ENCODE measurements around the gene LPO.
A peak's percentile ranks its signal among the peaks of the same experiment; 100 is the strongest.

LPO gene

GRCh38 chr17:58235821-58236220, 2.6 kb upstream of the LPO start:
- CTCF ChIA-PET: interaction anchor here (1.8 to 2.9 kb wide), 2 partner anchors 13 to 36 kb away, joined by 7 to 18 read pairs; no protein-coding TSS in a partner anchor
- Mint-ChIP-seq H3K9me3 (no peaks in the 10 kb centered on the region), H3K27me3 (peaks cover 70% of the 10 kb centered on the region), H3K27ac (no peak overlapping the region), H3K4me3 (no peak overlapping the region), H3K4me1 (peaks cover 2% of the 10 kb centered on the region), H3K36me3 (no peaks in the 10 kb centered on the region)
- no peak for DNase-seq

GRCh38 chr17:58236394-58236793, 2.0 kb upstream of the LPO start:
- Mint-ChIP-seq H3K27ac (no peak overlapping the region), H3K36me3 (no peaks in the 10 kb centered on the region), H3K4me1 (peaks cover 2% of the 10 kb centered on the region), H3K4me3 (no peak overlapping the region), H3K9me3 (no peaks in the 10 kb centered on the region), H3K27me3 (peaks cover 75% of the 10 kb centered on the region)
- CTCF ChIA-PET: interaction anchor here (1.8 to 2.9 kb wide), 2 partner anchors 13 to 36 kb away, joined by 7 to 18 read pairs; no protein-coding TSS in a partner anchor
- DNase-seq: no peak

GRCh38 chr17:58239987-58240386, 1.6 kb downstream of the LPO start:
- no peak overlapping the region for H3K27ac Mint-ChIP-seq
- H3K4me3 Mint-ChIP-seq: no peak overlapping the region
- no peaks in the 10 kb centered on the region for H3K9me3 Mint-ChIP-seq
- H3K27me3 Mint-ChIP-seq: peaks cover 84% of the 10 kb centered on the region
- H3K4me1 Mint-ChIP-seq: peaks cover 3% of the 10 kb centered on the region
- DNase-seq: no peak
- no peaks in the 10 kb centered on the region for H3K36me3 Mint-ChIP-seq
- CTCF ChIA-PET: no interaction called here

- CTCF ChIA-PET: interaction anchor here (1.0 to 1.2 kb wide), 3 partner anchors 7 to 13 kb away, joined by 3 to 5 read pairs (median 3); no protein-coding TSS in a partner anchor
- no peak for DNase-seq
- H3K4me1 Mint-ChIP-seq: peaks cover 3% of the 10 kb centered on the region
- peaks cover 83% of the 10 kb centered on the region for H3K27me3 Mint-ChIP-seq
- no peaks in the 10 kb centered on the region for H3K9me3 Mint-ChIP-seq
- H3K4me3 Mint-ChIP-seq: no peak overlapping the region
- no peaks in the 10 kb centered on the region for H3K36me3 Mint-ChIP-seq
- H3K27ac Mint-ChIP-seq: no peak overlapping the region
These were observed 3.9 kb downstream of the LPO start for GRCh38 chr17:58242171-58242784.

GRCh38 chr17:58244963-58245362, 6.6 kb downstream of the LPO start:
- Mint-ChIP-seq H3K9me3 (no peaks in the 10 kb centered on the region), H3K27me3 (peaks cover 92% of the 10 kb centered on the region), H3K27ac (no peak overlapping the region), H3K4me3 (no peak overlapping the region), H3K36me3 (no peaks in the 10 kb centered on the region), H3K4me1 (peaks cover 25% of the 10 kb centered on the region)
- CTCF ChIA-PET: no interaction called here
- DNase-seq: no peak

GRCh38 chr17:58245428-58246103, 7.2 kb downstream of the LPO start:
- H3K36me3 Mint-ChIP-seq: no peaks in the 10 kb centered on the region
- H3K27me3 Mint-ChIP-seq: peaks cover 92% of the 10 kb centered on the region

GRCh38 chr17:58246104-58246740, 7.8 kb downstream of the LPO start:
- Mint-ChIP-seq H3K9me3 (no peaks in the 10 kb centered on the region), H3K27ac (no peak overlapping the region), H3K27me3 (peaks cover 92% of the 10 kb centered on the region), H3K36me3 (no peaks in the 10 kb centered on the region), H3K4me1 (peaks cover 29% of the 10 kb centered on the region), H3K4me3 (no peak overlapping the region)
- no peak for DNase-seq
- CTCF ChIA-PET: interaction anchor here (1.0 kb wide), 1 partner anchor 46 kb away, joined by 3 read pairs; no protein-coding TSS in a partner anchor

More at GRCh38 chr17:58245428-58246103, 7.2 kb downstream of the LPO start:
- H3K4me3 Mint-ChIP-seq: no peak overlapping the region
- no peak for DNase-seq
- H3K9me3 Mint-ChIP-seq: no peaks in the 10 kb centered on the region
- no peak overlapping the region for H3K27ac Mint-ChIP-seq
- CTCF ChIA-PET: no interaction called here
- peaks cover 29% of the 10 kb centered on the region for H3K4me1 Mint-ChIP-seq

GRCh38 chr17:58246781-58247180, 8.4 kb downstream of the LPO start:
- CTCF ChIA-PET: interaction anchor here (1.0 kb wide), 1 partner anchor 47 kb away, joined by 3 read pairs; no protein-coding TSS in a partner anchor

GRCh38 chr17:58247511-58248363, 9.4 kb downstream of the LPO start:
- no peaks in the 10 kb centered on the region for H3K36me3 Mint-ChIP-seq
- H3K27ac Mint-ChIP-seq: no peak overlapping the region
- H3K9me3 Mint-ChIP-seq: no peaks in the 10 kb centered on the region
- CTCF ChIA-PET: interaction anchor here (1.1 to 3.3 kb wide), 3 partner anchors 12 to 203 kb away, joined by 3 to 18 read pairs (median 5); partner anchors contain the start of gene RNF43
- H3K27me3 Mint-ChIP-seq: peaks cover 92% of the 10 kb centered on the region
- no peak overlapping the region for H3K4me3 Mint-ChIP-seq
- no peak for DNase-seq
- peaks cover 29% of the 10 kb centered on the region for H3K4me1 Mint-ChIP-seq

More at GRCh38 chr17:58246781-58247180, 8.4 kb downstream of the LPO start:
- Mint-ChIP-seq H3K4me1 (peaks cover 29% of the 10 kb centered on the region), H3K4me3 (no peak overlapping the region), H3K27ac (no peak overlapping the region), H3K9me3 (no peaks in the 10 kb centered on the region), H3K36me3 (no peaks in the 10 kb centered on the region), H3K27me3 (peaks cover 92% of the 10 kb centered on the region)
- DNase-seq: no peak

GRCh38 chr17:58248955-58249269, 10.5 kb downstream of the LPO start:
- no peak overlapping the region for H3K27ac Mint-ChIP-seq
- CTCF ChIA-PET: interaction anchor here (0.8 to 3.3 kb wide), 11 partner anchors 13 to 258 kb away, joined by 3 to 18 read pairs (median 6); partner anchors contain the start of genes HSF5, RNF43 and SUPT4H1

GRCh38 chr17:58249270-58250133, 11.1 kb downstream of the LPO start:
- CTCF ChIA-PET: interaction anchor here (0.7 to 3.3 kb wide), 22 partner anchors 8 to 695 kb away, joined by 3 to 18 read pairs (median 4); partner anchors contain the start of genes HSF5, RNF43 and SUPT4H1
- H3K4me1 Mint-ChIP-seq: peaks cover 26% of the 10 kb centered on the region
- no peaks in the 10 kb centered on the region for H3K36me3 Mint-ChIP-seq
- H3K9me3 Mint-ChIP-seq: no peaks in the 10 kb centered on the region
- peak overlapping the region; percentile 64 for H3K4me3 Mint-ChIP-seq
- H3K27me3 Mint-ChIP-seq: peaks cover 84% of the 10 kb centered on the region
- no peak overlapping the region for H3K27ac Mint-ChIP-seq
- DNase-seq: peak; percentile 79

More at GRCh38 chr17:58248955-58249269, 10.5 kb downstream of the LPO start:
- Mint-ChIP-seq H3K4me1 (peaks cover 28% of the 10 kb centered on the region), H3K9me3 (no peaks in the 10 kb centered on the region), H3K27me3 (peaks cover 86% of the 10 kb centered on the region), H3K4me3 (peak overlapping the region; percentile 6), H3K36me3 (no peaks in the 10 kb centered on the region)
- no peak for DNase-seq

- Mint-ChIP-seq H3K27ac (no peak overlapping the region), H3K4me3 (peak overlapping the region; percentile 64), H3K4me1 (peaks cover 27% of the 10 kb centered on the region), H3K27me3 (peaks cover 84% of the 10 kb centered on the region), H3K9me3 (no peaks in the 10 kb centered on the region), H3K36me3 (no peaks in the 10 kb centered on the region)
- CTCF ChIA-PET: interaction anchor here (0.7 to 3.3 kb wide), 21 partner anchors 8 to 694 kb away, joined by 3 to 18 read pairs (median 4); partner anchors contain the start of genes HSF5, RNF43 and SUPT4H1
- no peak for DNase-seq
These were observed 12.1 kb downstream of the LPO start for GRCh38 chr17:58250344-58251011.
